ENCODE results near the gene HIBADH.

The HIBADH gene

DNA sequence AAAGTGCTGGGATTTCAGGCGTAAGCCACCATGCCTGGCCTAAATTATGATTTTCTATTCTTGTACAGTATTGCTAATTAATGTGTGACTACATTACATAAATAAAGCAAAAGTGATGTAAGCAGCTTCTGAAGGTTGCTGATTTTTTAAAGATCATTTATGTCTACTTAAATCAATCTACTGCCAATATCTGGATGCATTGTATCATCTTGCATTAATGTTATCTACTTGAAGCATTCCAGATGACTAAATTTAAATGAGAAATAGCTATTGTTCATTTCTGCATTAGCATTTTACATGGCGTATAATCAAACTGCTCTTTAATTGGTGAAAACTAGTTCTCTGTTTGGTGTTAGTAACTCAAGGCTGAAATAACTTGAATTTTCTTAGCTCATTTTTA is 37.1 kb upstream of the HIBADH start:
- POLR2A ChIA-PET: no interaction called here
- Histone ChIP-seq H3K9me3 (ENCODE audit: control insufficient read depth, insufficient read depth, low read depth, low read length) (no peaks in the 10 kb centered on the region), H3K4me3 (ENCODE audit: low read depth, low read length) (no peak overlapping the region), H3K27ac (ENCODE audit: extremely low read depth, low read depth, low read length) (no peak overlapping the region), H3K36me3 (ENCODE audit: control insufficient read depth in 2 of 2, insufficient read depth in 1 of 2, low read length in 2 of 2) (no peaks in the 10 kb centered on the region), H3K4me1 (ENCODE audit: control insufficient read depth, insufficient read depth, low read length) (no peaks in the 10 kb centered on the region)
- CTCF ChIA-PET: interaction anchor here (0.6 kb wide), 3 partner anchors 25 to 278 kb away, joined by 3 to 6 read pairs (median 4); no protein-coding TSS in a partner anchor
- TF ChIP-seq ZNF280C (tag by site-specific recombination; IDR thresholded peaks at IDR 0.05) (no peak), ZNF596 (tag by site-specific recombination; IDR thresholded peaks at IDR 0.05) (no peak), SETDB1 (IDR thresholded peaks at IDR 0.05; ENCODE audit: insufficient read length, low read length) (no peak), ZNF707 (tag by site-specific recombination; IDR thresholded peaks at IDR 0.05) (no peak), ZNF792 (tag by site-specific recombination; IDR thresholded peaks at IDR 0.05) (no peak), ZNF184 (tag by site-specific recombination; IDR thresholded peaks at IDR 0.05) (no peak), MYNN (tag by site-specific recombination; IDR thresholded peaks at IDR 0.05; ENCODE audit: borderline replicate concordance) (no peak), ZNF830 (tag by site-specific recombination; IDR thresholded peaks at IDR 0.05; ENCODE audit: low read depth) (no peak), BCL11B (tag by site-specific recombination; IDR thresholded peaks at IDR 0.05; ENCODE audit: low read depth) (no peak), ZNF76 (tag by site-specific recombination; IDR thresholded peaks at IDR 0.05; ENCODE audit: borderline replicate concordance, low read depth) (no peak), TCF7L2 (IDR thresholded peaks at IDR 0.05; ENCODE audit: borderline replicate concordance, low read depth, low read length) (no peak), ZNF677 (tag by site-specific recombination; IDR thresholded peaks at IDR 0.05) (no peak), ZFP37 (tag by site-specific recombination; IDR thresholded peaks at IDR 0.05) (no peak), ZNF449 (tag by site-specific recombination; IDR thresholded peaks at IDR 0.05) (no peak), FEZF1 (tag by site-specific recombination; IDR thresholded peaks at IDR 0.05) (no peak), ZNF555 (tag by site-specific recombination; conservative IDR thresholded peaks at IDR 0.05) (no peak), PRDM6 (tag by site-specific recombination; IDR thresholded peaks at IDR 0.05) (no peak)
- TF ChIP-seq, protein P1, sequence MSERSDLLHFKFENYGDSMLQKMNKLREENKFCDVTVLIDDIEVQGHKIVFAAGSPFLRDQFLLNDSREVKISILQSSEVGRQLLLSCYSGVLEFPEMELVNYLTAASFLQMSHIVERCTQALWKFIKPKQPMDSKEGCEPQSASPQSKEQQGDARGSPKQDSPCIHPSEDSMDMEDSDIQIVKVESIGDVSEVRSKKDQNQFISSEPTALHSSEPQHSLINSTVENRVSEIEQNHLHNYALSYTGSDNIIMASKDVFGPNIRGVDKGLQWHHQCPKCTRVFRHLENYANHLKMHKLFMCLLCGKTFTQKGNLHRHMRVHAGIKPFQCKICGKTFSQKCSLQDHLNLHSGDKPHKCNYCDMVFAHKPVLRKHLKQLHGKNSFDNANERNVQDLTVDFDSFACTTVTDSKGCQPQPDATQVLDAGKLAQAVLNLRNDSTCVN (tag by site-specific recombination; optimal IDR thresholded peaks at IDR 0.05): no peak
- TF ChIP-seq, protein P2, sequence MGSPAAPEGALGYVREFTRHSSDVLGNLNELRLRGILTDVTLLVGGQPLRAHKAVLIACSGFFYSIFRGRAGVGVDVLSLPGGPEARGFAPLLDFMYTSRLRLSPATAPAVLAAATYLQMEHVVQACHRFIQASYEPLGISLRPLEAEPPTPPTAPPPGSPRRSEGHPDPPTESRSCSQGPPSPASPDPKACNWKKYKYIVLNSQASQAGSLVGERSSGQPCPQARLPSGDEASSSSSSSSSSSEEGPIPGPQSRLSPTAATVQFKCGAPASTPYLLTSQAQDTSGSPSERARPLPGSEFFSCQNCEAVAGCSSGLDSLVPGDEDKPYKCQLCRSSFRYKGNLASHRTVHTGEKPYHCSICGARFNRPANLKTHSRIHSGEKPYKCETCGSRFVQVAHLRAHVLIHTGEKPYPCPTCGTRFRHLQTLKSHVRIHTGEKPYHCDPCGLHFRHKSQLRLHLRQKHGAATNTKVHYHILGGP (tag by site-specific recombination; IDR thresholded peaks at IDR 0.05): no peak

Measured in HEK293 (cell line).